Effector CD4-positive, alpha-beta T cell (primary cell): ENCODE data around the gene MEN1.
"Not testable (repeated sequence)": the region's sequence is repeated elsewhere in the genome, so short reads cannot be mapped to it uniquely, and the experiment has no call there.

Experiments used
- DNase-seq: peaks from one replicate; pipeline ENCODE4 v3.0.0-alpha.2; 2020
- total RNA-seq: gene quantifications from one replicate; lab custom pipeline; 2026; lab: John Stamatoyannopoulos, UW

The MEN1 gene
- total RNA-seq, result 40.1 reads per million, percentile 63 among the genes with 10 or more reads in this experiment

GRCh38 chr11:64810271-64810890, at the start of gene MEN1:
MEN1 (minus strand) TSS chr11:64810551; CDS start chr11:64810109, 442 bp downstream.
- peak; percentile 69 for DNase-seq

DNA sequence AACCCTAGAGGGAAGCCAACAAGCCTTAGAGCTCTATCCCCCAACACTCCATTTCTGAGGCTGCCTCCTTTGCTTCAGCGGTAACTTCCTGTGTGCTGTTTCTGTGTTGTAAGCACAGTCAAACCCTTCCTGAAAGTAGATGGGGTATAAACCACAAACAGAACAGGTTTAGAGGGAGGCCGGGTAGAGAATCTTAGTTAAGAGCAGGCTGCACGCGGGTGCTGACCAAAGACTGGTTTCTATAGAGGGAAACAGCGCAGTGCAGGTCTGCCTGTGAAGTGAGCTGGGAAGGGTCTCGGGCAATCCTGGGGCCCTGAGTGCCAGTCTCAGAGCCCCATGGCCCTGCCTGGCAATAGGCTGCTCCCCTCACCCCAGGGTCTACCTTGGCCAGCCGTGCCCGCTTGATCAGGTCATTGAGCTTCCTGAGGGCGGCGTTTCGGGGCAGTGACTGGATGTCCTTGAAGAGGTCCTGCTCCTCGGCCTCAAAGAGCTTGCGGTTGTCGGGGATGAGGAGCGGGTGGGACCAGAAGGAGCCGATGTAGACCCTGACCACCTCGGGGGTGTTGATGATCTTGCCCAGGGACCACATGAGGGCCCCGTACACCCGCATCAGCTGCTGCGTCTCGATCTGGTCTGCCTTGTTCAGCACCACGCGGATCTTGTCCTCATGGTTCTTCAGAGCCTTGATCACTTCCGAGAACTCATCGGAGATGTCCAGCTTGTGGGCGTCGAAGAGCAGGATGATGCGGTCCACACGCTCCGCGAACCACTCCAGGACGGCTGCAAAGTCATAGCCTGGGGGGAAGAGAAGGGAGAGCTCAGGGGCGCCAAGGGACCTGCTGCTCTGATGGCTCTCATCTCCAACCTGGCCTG, 49.4 kb upstream of the MEN1 start:
- DNase-seq, result peak; percentile 39

- DNase-seq, result peak; percentile 56
Measured at GRCh38 chr11:64858467-64859263, 48.3 kb upstream of the MEN1 start.

DNA sequence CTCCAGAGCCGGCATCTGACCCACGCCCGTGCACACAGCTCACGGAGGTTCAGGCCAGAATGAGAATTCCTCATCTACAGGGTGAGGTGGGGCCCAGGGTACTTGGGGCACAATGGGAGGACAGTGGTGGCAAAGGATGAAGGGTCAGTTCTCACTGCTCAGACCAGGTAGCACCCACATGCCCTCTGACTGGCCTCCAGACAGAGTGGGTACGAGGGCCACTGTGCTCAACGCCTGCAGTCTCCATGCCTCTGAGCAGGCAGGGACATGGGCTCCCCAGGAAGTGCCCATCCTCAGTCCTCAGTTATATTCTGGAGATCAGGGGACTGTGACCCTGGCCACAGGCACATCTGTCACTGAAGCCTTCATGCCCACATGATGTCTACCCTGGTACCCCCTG, 47.1 kb upstream of the MEN1 start:
- DNase-seq, result no peak

- DNase-seq, result peak; percentile 42
Measured at GRCh38 chr11:64856382-64857227, 46.3 kb upstream of the MEN1 start.

DNA sequence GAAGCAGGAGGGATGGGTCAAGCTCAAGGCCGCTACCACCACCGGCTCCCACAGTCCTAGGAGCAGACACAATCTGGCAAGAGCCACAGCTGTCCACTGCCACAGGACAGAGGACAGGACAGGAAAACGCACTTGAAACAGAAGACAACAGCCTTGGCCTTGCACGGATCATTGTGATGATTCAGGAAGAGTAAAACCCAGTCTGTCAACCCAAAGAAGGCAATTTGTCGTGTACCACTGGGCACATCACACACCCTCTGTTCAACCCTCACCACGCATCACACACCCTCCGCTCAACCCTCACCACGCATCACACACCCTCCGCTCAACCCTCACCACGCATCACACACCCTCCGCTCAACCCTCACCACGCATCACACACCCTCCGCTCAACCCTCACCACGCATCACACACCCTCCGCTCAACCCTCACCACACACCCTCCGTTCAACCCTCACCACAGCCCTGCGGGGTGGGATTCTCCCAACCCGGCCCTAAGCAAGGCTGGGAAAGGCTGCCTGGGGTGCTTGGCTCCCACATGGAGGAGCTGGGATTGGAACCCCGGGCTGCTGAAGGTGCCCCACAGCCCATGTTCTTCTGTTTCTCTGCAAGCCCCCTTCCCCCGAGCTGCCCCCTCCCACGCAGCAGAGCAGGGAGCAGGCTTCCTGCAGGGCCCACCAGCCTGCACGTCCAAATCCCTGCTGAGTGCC, 45.4 kb upstream of the MEN1 start:
- DNase-seq, result no peak

- peak; percentile 49 for DNase-seq
Measured at GRCh38 chr11:64854534-64855502, 44.5 kb upstream of the MEN1 start.

- DNase-seq, result no peak
Measured at GRCh38 chr11:64854157-64854533, 43.8 kb upstream of the MEN1 start.

- no peak for DNase-seq
Measured at GRCh38 chr11:64853709-64854108, 43.4 kb upstream of the MEN1 start.

- DNase-seq, result no peak
Measured at GRCh38 chr11:64852804-64853509, 42.6 kb upstream of the MEN1 start.

DNA sequence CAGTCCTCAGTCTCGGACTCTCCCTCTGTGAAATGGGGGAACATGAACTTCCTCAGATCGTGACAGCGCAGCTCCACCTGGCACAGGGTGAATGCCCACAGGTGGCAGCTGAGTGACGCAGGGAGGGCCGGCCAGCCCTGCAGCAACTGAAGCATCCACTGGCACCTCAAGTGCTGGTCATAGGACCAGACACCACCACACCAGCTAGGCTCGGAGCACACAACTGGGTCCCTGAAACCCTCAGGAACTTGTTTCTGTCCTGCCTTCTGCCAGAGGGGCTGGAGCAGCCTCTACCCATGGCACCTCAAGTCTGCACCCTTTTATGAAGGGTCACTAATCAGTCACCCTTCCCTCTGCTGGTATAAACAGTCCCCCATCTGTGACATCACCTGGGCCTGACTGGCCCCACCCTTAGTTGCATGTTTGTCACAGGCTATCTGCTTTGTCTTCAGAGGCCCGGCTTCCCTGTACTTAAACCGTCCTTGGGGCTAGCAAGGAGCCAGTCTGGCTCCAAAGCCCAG, 41.5 kb upstream of the MEN1 start:
- DNase-seq, result no peak

DNA sequence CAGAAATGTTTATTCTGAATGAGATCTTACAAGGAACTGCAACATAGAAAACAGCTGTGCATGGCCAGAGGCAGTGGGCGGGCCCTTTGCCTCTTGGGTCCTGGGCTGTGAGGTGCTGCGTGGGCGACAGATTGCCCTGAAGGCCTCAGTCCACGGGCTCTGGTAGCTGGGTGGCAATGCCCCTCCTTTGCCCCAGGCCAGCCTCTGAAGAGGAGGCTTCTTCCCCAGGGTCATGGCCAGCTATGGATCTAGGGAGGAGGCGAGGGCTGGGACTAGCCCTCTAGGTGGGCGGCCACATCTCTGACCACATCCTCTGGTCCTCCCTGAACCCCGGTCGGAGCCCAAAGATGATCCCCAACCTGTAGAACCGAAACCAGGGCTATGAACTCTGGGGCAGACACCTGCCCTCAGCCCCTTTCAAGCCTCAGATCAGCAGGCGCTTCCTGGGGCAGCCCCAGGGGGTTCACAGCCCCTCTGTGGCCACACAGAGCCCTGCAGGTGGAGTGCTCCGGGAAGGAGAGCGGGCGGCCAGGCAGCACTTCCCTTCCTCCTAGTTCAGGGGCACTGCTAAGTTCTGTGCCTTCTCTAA, 40.7 kb upstream of the MEN1 start:
- DNase-seq, result peak; percentile 56

DNA sequence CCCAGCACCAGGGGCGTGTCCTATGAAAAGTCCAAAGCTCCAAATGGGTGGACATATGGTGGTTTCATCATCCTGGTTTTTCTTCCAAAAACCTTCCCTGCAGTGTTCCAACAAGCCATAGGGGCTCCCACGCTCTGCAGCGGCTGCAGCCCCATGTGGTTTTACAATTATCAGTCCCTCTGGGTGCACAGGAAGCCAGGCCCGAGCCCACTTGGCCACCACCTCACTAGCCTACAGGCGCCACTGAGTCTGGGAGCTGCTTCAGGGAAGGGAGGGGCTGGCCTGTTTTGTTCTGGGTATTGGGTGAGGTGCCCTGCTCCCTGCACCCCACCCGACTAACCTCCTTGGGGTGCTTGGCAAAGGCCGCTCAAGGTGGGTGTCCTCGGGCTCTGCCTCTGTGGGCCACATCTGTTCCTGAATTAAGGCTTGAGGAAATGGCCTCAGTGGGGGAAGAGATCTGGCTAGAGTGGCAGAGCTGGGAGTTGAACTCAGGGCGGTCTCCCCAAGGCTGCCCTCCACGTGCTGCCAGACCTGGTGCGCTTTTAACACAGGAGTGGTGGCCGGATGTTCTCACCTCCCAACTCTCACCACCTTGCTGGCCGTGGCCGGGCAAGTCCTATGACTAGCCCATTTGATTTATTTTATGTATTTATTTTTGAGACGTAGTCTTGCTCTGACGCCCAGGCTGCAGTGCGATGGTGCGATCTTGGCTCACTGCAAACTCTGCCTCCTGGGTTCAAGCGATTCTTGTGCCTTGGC, 39.4 kb upstream of the MEN1 start:
- no peak for DNase-seq

GRCh38 chr11:64848826-64849597, 38.7 kb upstream of the MEN1 start:
- no peak for DNase-seq

DNA sequence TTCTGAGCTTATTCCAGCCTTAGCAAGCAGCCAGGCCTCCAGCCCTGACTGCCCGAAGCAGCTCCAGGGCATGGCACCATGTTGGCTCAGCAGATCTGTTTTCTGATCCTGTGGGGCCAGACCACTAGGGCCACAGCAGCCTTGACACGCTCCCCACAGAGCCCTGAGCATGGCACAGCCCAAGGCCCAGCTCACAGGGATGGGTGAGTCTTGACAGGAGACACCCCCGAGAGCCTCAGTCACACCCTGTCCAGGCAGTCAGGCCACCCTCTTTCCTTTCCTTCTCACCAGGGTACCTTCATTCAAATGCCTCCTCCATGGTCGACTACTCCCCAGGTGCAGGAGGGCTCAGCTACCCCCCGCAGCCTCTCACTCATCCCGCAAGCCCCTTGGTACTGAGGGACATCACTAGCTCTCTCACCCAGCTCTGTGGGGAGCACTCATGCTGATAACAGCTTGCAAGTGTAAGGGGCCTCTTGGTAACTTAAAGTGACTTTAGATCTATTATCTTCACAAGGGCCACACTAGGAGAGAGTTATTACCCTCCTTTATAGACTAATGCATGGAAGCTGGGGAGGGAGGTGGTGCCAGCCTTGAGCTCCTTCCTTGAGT, 38.0 kb upstream of the MEN1 start:
- DNase-seq, result no peak

GRCh38 chr11:64846998-64847666, 36.8 kb upstream of the MEN1 start:
- DNase-seq, result peak; percentile 94

- DNase-seq, result not testable (repeated sequence)
Measured at GRCh38 chr11:64845776-64846129, 35.4 kb upstream of the MEN1 start.
